ENCODE measurements around the gene TMEM35B.

DNA sequence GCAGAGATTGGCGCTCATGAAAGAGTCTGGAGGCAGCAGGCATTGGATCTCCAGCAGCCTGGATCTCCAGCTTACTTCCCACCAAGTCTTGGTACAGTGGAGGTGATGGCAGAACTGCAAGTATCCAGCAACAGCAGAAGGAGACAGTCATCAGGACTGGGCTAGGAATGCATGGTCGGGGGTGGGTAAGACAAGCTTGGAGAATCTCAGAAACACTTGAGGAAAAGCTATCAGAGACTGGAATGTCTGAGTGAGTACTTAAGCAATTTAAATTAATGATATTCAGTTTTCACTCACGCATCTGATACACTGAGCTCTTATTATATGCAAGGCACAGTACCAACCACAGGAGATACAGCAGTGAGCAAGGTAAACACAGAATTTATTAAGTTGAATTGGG is 9.8 kb downstream of the TMEM35B start:
- no peak for TF ChIP-seq EZH2 (IDR thresholded peaks at IDR 0.05; ENCODE audit: insufficient read depth, low read length)
- TF ChIP-seq CTCF (IDR thresholded peaks at IDR 0.05; ENCODE audit: insufficient read depth, low read depth, low read length): no peak

All from astrocyte (in vitro differentiated cells and primary cell).